WTC11 (cell line): ENCODE data around the gene SNX5. TPM values are rescaled to one million over a fixed set of nuclear protein-coding genes. Genes with fewer than 3 reads are reported as not detected.

Source experiments
- ATAC-seq: fragments of 200-7000 bp; cut with Tn5 transposase; 2 replicates; pipeline ENCODE4 v1.10.0; 2021; ENCODE audit warnings: mild to moderate bottlenecking, moderate library complexity
- CTCF ChIA-PET: fragments of 300-600 bp; sonication (Branson Sonifier 250); formaldehyde crosslinking; loops from one replicate; lab custom pipeline; 2021; ENCODE audit warnings: antibody characterized with exemption; lab: Charles Lee
- POLR2A ChIA-PET: fragments of 350-600 bp; sonication (Branson Sonifier 250); formaldehyde crosslinking; loops from one replicate; lab custom pipeline; 2021; ENCODE audit warnings: antibody characterized with exemption; lab: Charles Lee
- DNase-seq: peaks from one replicate; pipeline ENCODE4 v3.0.0; 2021; ENCODE audit warnings: low spot score
- H3K27ac Mint-ChIP-seq: 2 replicates; pipeline ENCODE4 v1.8.0; 2021; ENCODE audit warnings: mixed read lengths
- H3K27me3 Mint-ChIP-seq: 2 replicates; pipeline ENCODE4 v1.8.0; 2021; ENCODE audit warnings: low read depth, mild to moderate bottlenecking, moderate library complexity, mixed read lengths
- H3K36me3 Mint-ChIP-seq: 2 replicates; pipeline ENCODE4 v1.8.0; 2021; ENCODE audit warnings: mixed read lengths
- H3K4me1 Mint-ChIP-seq: 2 replicates; pipeline ENCODE4 v1.8.0; 2022; ENCODE audit warnings: mixed read lengths
- H3K4me3 Mint-ChIP-seq: 2 replicates; pipeline ENCODE4 v1.8.0; 2021; ENCODE audit warnings: mild to moderate bottlenecking, moderate library complexity, mixed read lengths
- H3K9me3 Mint-ChIP-seq: 2 replicates; pipeline ENCODE4 v1.8.0; 2021; ENCODE audit warnings: mixed read lengths
- ARID4B ChIP-seq: sonication (generic); formaldehyde crosslinking; IDR thresholded peaks from 2 replicates; pipeline ENCODE4 v1.8.0; 2023; ENCODE audit warnings: missing genetic modification reagents, mild to moderate bottlenecking, borderline replicate concordance
- ATF1 ChIP-seq: sonication (generic); formaldehyde crosslinking; IDR thresholded peaks from 2 replicates; pipeline ENCODE4 v1.8.1; 2023; ENCODE audit warnings: mild to moderate bottlenecking, moderate library complexity, missing genetic modification reagents
- ESRRA ChIP-seq: sonication (generic); formaldehyde crosslinking; IDR thresholded peaks from 2 replicates; pipeline ENCODE4 v1.8.1; 2022; ENCODE audit warnings: mild to moderate bottlenecking, missing genetic modification reagents, borderline replicate concordance
- ETV6 ChIP-seq: sonication (generic); formaldehyde crosslinking; IDR thresholded peaks from 2 replicates; pipeline ENCODE4 v1.8.1; 2022; ENCODE audit warnings: mild to moderate bottlenecking, missing genetic modification reagents
- IRF2 ChIP-seq: sonication (generic); formaldehyde crosslinking; IDR thresholded peaks from 2 replicates; pipeline ENCODE4 v1.8.0; 2022; ENCODE audit warnings: low read depth, missing genetic modification reagents, borderline replicate concordance
- MYBL2 ChIP-seq: sonication (generic); formaldehyde crosslinking; IDR thresholded peaks from 2 replicates; pipeline ENCODE4 v1.8.1; 2023; ENCODE audit warnings: mild to moderate bottlenecking, moderate library complexity, missing genetic modification reagents
- NFE2L1 ChIP-seq: sonication (generic); formaldehyde crosslinking; IDR thresholded peaks from 2 replicates; pipeline ENCODE4 v1.8.1; 2023; ENCODE audit warnings: missing genetic modification reagents
- RORB ChIP-seq: fragments of 250-450 bp; sonication (Bioruptor Pico); IDR thresholded peaks from 2 replicates; pipeline ENCODE4 v1.9.0; 2021; ENCODE audit warnings: mild to moderate bottlenecking
- ZNF121 ChIP-seq: sonication (generic); formaldehyde crosslinking; IDR thresholded peaks from 2 replicates; pipeline ENCODE4 v1.8.0; 2023; ENCODE audit warnings: missing genetic modification reagents
- ZNF263 ChIP-seq: sonication (generic); formaldehyde crosslinking; IDR thresholded peaks from 2 replicates; pipeline ENCODE4 v1.8.1; 2022; ENCODE audit warnings: low read depth, mild to moderate bottlenecking, moderate library complexity, missing genetic modification reagents
- ZNF317 ChIP-seq: sonication (generic); formaldehyde crosslinking; IDR thresholded peaks from 2 replicates; pipeline ENCODE4 v1.8.1; 2023; ENCODE audit warnings: low read depth, mild to moderate bottlenecking, moderate library complexity, missing genetic modification reagents, borderline replicate concordance
- ZNF671 ChIP-seq: fragments of 250-450 bp; sonication (Bioruptor Pico); IDR thresholded peaks from 2 replicates; pipeline ENCODE4 v1.8.0; 2021; ENCODE audit warnings: mild to moderate bottlenecking
- total RNA-seq: library from RNA; stranded (reverse); gene quantifications from 3 replicates; pipeline ENCODE4 v1.2.3, GENCODE V29; 2021
- TF ChIP-seq, protein P1 (sequence below): sonication (generic); formaldehyde crosslinking; IDR thresholded peaks from 2 replicates; pipeline ENCODE4 v1.8.1; 2023; ENCODE audit warnings: mild to moderate bottlenecking, missing genetic modification reagents
- TF ChIP-seq, protein P2 (sequence below): sonication (generic); formaldehyde crosslinking; IDR thresholded peaks from 2 replicates; pipeline ENCODE4 v1.8.1; 2022; ENCODE audit warnings: missing genetic modification reagents, borderline replicate concordance
- TF ChIP-seq, protein P3 (sequence below): sonication (generic); formaldehyde crosslinking; IDR thresholded peaks from 2 replicates; pipeline ENCODE4 v1.8.0; 2022; ENCODE audit warnings: mild to moderate bottlenecking, missing genetic modification reagents
- TF ChIP-seq, protein P4 (sequence below): sonication (generic); formaldehyde crosslinking; IDR thresholded peaks from 2 replicates; pipeline ENCODE4 v1.8.1; 2022; ENCODE audit warnings: mild to moderate bottlenecking, missing genetic modification reagents, moderate library complexity, borderline replicate concordance
- TF ChIP-seq, protein P5 (sequence below): sonication (generic); formaldehyde crosslinking; IDR thresholded peaks from 2 replicates; pipeline ENCODE4 v1.8.0; 2022; ENCODE audit warnings: mild to moderate bottlenecking, missing genetic modification reagents

Gene SNX5
- total RNA-seq, 1 experiment from 2014 or later = 192 TPM

- H3K27me3 Mint-ChIP-seq = peaks cover 7% of the 10 kb centered on the region
- CTCF ChIA-PET = interaction anchor here (0.7 to 2.3 kb wide), 5 partner anchors 35 to 428 kb away, joined by 3 to 14 read pairs (median 4); partner anchors contain the start of gene RRBP1
- peaks cover 3% of the 10 kb centered on the region; the same call in 1 of the 2 replicates for H3K36me3 Mint-ChIP-seq
- H3K4me3 Mint-ChIP-seq = no peak overlapping the region
- no peak overlapping the region for H3K27ac Mint-ChIP-seq
- H3K4me1 Mint-ChIP-seq = peaks cover 46% of the 10 kb centered on the region
- no peak for DNase-seq
- TF ChIP-seq ATF1 (no peak), ETV6 (no peak), ARID4B (CRISPR knock-in tag) (no peak), ZNF317 (CRISPR knock-in tag) (no peak), ZNF671 (CRISPR knock-in tag) (no peak)
- TF ChIP-seq, all 79 proteins: peak for 0
- H3K9me3 Mint-ChIP-seq = peaks cover 9% of the 10 kb centered on the region
- no peak for ATAC-seq
- POLR2A ChIA-PET = interaction anchor here (0.6 kb wide), 1 partner anchor 59 kb away, joined by 5 read pairs; no protein-coding TSS in a partner anchor
Measured at GRCh38 chr20:17933121-17933520, 35.5 kb downstream of the SNX5 start.

DNA sequence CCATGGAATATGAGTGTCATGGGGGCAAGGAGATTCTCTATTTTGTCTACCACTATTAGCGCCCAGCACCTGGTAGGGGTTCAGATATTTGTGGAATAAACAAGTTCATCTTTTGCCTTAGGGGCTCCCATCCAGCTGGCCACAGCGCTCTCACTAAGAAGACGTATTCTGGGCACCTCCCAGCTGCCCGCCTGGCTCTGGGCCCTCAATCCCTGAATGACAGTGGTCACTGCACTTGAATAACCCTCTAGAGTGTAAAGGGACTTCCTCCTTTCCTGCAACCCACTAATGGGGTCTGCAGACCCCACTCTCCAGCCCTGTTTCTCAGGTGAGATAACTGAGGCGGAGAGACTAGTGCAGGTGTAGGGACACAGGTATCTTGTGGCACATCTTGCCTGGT, 36.2 kb downstream of the SNX5 start:
- POLR2A ChIA-PET = interaction anchor here (0.6 kb wide), 1 partner anchor 60 kb away, joined by 5 read pairs; no protein-coding TSS in a partner anchor
- Mint-ChIP-seq H3K27ac (no peak overlapping the region), H3K9me3 (peaks cover 9% of the 10 kb centered on the region), H3K4me3 (no peak overlapping the region), H3K4me1 (peaks cover 40% of the 10 kb centered on the region), H3K36me3 (peaks cover 3% of the 10 kb centered on the region; the same call in 1 of the 2 replicates), H3K27me3 (peaks cover 7% of the 10 kb centered on the region)
- ATAC-seq (no peak), DNase-seq (no peak)
- TF ChIP-seq, protein P1, sequence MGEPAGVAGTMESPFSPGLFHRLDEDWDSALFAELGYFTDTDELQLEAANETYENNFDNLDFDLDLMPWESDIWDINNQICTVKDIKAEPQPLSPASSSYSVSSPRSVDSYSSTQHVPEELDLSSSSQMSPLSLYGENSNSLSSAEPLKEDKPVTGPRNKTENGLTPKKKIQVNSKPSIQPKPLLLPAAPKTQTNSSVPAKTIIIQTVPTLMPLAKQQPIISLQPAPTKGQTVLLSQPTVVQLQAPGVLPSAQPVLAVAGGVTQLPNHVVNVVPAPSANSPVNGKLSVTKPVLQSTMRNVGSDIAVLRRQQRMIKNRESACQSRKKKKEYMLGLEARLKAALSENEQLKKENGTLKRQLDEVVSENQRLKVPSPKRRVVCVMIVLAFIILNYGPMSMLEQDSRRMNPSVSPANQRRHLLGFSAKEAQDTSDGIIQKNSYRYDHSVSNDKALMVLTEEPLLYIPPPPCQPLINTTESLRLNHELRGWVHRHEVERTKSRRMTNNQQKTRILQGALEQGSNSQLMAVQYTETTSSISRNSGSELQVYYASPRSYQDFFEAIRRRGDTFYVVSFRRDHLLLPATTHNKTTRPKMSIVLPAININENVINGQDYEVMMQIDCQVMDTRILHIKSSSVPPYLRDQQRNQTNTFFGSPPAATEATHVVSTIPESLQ (CRISPR knock-in tag) = no peak
- TF ChIP-seq MYBL2 (CRISPR knock-in tag) (no peak), ZNF121 (CRISPR knock-in tag) (no peak), IRF2 (CRISPR knock-in tag) (no peak), ZNF263 (CRISPR knock-in tag) (no peak), NFE2L1 (CRISPR knock-in tag) (no peak), RORB (CRISPR knock-in tag) (no peak), ESRRA (CRISPR knock-in tag) (no peak)
- TF ChIP-seq, protein P2, sequence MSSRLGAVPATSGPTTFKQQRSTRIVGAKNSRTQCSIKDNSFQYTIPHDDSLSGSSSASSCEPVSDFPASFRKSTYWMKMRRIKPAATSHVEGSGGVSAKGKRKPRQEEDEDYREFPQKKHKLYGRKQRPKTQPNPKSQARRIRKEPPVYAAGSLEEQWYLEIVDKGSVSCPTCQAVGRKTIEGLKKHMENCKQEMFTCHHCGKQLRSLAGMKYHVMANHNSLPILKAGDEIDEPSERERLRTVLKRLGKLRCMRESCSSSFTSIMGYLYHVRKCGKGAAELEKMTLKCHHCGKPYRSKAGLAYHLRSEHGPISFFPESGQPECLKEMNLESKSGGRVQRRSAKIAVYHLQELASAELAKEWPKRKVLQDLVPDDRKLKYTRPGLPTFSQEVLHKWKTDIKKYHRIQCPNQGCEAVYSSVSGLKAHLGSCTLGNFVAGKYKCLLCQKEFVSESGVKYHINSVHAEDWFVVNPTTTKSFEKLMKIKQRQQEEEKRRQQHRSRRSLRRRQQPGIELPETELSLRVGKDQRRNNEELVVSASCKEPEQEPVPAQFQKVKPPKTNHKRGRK = no peak
- TF ChIP-seq, protein P3, sequence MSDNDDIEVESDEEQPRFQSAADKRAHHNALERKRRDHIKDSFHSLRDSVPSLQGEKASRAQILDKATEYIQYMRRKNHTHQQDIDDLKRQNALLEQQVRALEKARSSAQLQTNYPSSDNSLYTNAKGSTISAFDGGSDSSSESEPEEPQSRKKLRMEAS (CRISPR knock-in tag) = no peak
- TF ChIP-seq, protein P4, sequence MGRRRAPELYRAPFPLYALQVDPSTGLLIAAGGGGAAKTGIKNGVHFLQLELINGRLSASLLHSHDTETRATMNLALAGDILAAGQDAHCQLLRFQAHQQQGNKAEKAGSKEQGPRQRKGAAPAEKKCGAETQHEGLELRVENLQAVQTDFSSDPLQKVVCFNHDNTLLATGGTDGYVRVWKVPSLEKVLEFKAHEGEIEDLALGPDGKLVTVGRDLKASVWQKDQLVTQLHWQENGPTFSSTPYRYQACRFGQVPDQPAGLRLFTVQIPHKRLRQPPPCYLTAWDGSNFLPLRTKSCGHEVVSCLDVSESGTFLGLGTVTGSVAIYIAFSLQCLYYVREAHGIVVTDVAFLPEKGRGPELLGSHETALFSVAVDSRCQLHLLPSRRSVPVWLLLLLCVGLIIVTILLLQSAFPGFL (CRISPR knock-in tag) = no peak
- TF ChIP-seq, protein P5, sequence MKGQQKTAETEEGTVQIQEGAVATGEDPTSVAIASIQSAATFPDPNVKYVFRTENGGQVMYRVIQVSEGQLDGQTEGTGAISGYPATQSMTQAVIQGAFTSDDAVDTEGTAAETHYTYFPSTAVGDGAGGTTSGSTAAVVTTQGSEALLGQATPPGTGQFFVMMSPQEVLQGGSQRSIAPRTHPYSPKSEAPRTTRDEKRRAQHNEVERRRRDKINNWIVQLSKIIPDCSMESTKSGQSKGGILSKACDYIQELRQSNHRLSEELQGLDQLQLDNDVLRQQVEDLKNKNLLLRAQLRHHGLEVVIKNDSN (CRISPR knock-in tag) = no peak
- CTCF ChIA-PET = interaction anchor here (0.7 to 2.3 kb wide), 2 partner anchors 35 to 250 kb away, joined by 3 to 14 read pairs; partner anchors contain the start of gene RRBP1
